Chondrocyte (in vitro differentiated cells): ENCODE data around the gene GLP2R. TPM values are rescaled to one million over a fixed set of nuclear protein-coding genes. Genes with fewer than 3 reads are reported as not detected.

Experiments
- DNase-seq: peaks from one replicate; pipeline ENCODE4 v3.0.0; 2021; ENCODE audit warnings: mixed read lengths, low spot score
- H3K27ac Mint-ChIP-seq: one replicate; pipeline ENCODE4 v1.8.0; 2021; ENCODE audit warnings: mild to moderate bottlenecking, moderate library complexity, mixed read lengths; ENCODE audit not compliant: unreplicated experiment
- H3K27me3 Mint-ChIP-seq: 2 replicates; pipeline ENCODE4 v1.8.0; 2021; ENCODE audit warnings: low read depth, mixed read lengths
- H3K36me3 Mint-ChIP-seq: 2 replicates; pipeline ENCODE4 v1.8.0; 2021; ENCODE audit warnings: low read depth, mixed read lengths
- H3K4me1 Mint-ChIP-seq: 2 replicates; pipeline ENCODE4 v1.8.0; 2021; ENCODE audit warnings: low read depth, mild to moderate bottlenecking, mixed read lengths
- H3K4me3 Mint-ChIP-seq: one replicate; pipeline ENCODE4 v1.8.0; 2021; ENCODE audit warnings: mild to moderate bottlenecking, moderate library complexity, mixed read lengths; ENCODE audit not compliant: unreplicated experiment
- H3K9me3 Mint-ChIP-seq: 2 replicates; pipeline ENCODE4 v1.8.0; 2021; ENCODE audit warnings: low read depth, mixed read lengths
- CTCF ChIP-seq: fragments of 200-600 bp; sonication (generic); IDR thresholded peaks from 2 replicates; pipeline ENCODE4 v1.5.0; 2021; ENCODE audit warnings: antibody characterized with exemption, mild to moderate bottlenecking, moderate library complexity
- total RNA-seq: library from RNA; stranded (reverse); gene quantifications from 3 replicates; pipeline ENCODE4 v1.2.1, GENCODE V29; 2021

The GLP2R gene
- total RNA-seq, 1 donor from 2014 or later, result 2.2 TPM

- DNase-seq, result no peak
- Mint-ChIP-seq H3K4me1 (peaks cover 26% of the 10 kb centered on the region), H3K9me3 (no peaks in the 10 kb centered on the region), H3K4me3 (no peak overlapping the region), H3K27ac (no peak overlapping the region), H3K36me3 (peaks cover 3% of the 10 kb centered on the region), H3K27me3 (peaks cover 3% of the 10 kb centered on the region)
- TF ChIP-seq CTCF, result no peak
Measured at GRCh38 chr17:9932491-9932890, 106.8 kb downstream of the GLP2R start.

GRCh38 chr17:9934331-9934730, 108.6 kb downstream of the GLP2R start:
- no peak for TF ChIP-seq CTCF
- no peak overlapping the region for H3K27ac Mint-ChIP-seq
- H3K4me3 Mint-ChIP-seq, result no peak overlapping the region
- peaks cover 3% of the 10 kb centered on the region for H3K36me3 Mint-ChIP-seq
- H3K9me3 Mint-ChIP-seq, result peaks cover 2% of the 10 kb centered on the region
- H3K4me1 Mint-ChIP-seq, result peaks cover 18% of the 10 kb centered on the region
- H3K27me3 Mint-ChIP-seq, result peaks cover 3% of the 10 kb centered on the region
- DNase-seq, result no peak

GRCh38 chr17:9935408-9935807, 109.7 kb downstream of the GLP2R start:
- Mint-ChIP-seq H3K9me3 (peaks cover 2% of the 10 kb centered on the region), H3K4me3 (no peak overlapping the region), H3K27ac (no peak overlapping the region), H3K4me1 (peaks cover 14% of the 10 kb centered on the region), H3K27me3 (peaks cover 3% of the 10 kb centered on the region), H3K36me3 (peaks cover 3% of the 10 kb centered on the region)
- TF ChIP-seq CTCF, result no peak
- DNase-seq, result no peak

- no peak for TF ChIP-seq CTCF
- Mint-ChIP-seq H3K36me3 (peaks cover 3% of the 10 kb centered on the region), H3K27ac (no peak overlapping the region)
Measured at GRCh38 chr17:9936095-9936494, 110.4 kb downstream of the GLP2R start.

GRCh38 chr17:9937241-9937761, 111.6 kb downstream of the GLP2R start:
- Mint-ChIP-seq H3K36me3 (peaks cover 2% of the 10 kb centered on the region), H3K27me3 (no peaks in the 10 kb centered on the region), H3K9me3 (peaks cover 2% of the 10 kb centered on the region), H3K4me1 (peaks cover 14% of the 10 kb centered on the region), H3K4me3 (no peak overlapping the region), H3K27ac (peak overlapping the region; percentile 41)
- no peak for DNase-seq
- TF ChIP-seq CTCF, result no peak

More at GRCh38 chr17:9936095-9936494, 110.4 kb downstream of the GLP2R start:
- peaks cover 14% of the 10 kb centered on the region for H3K4me1 Mint-ChIP-seq
- peaks cover 2% of the 10 kb centered on the region for H3K9me3 Mint-ChIP-seq
- DNase-seq, result no peak
- no peak overlapping the region for H3K4me3 Mint-ChIP-seq
- H3K27me3 Mint-ChIP-seq, result peaks cover 3% of the 10 kb centered on the region
